ENCODE measurements around the gene MYL7.

GRCh38 chr7:44093102-44093641 lies 48.0 kb downstream of the MYL7 start:
- TF ChIP-seq CTCF (IDR thresholded peaks at IDR 0.05), result no peak
- no peak for TF ChIP-seq JUND (IDR thresholded peaks at IDR 0.05)
- TF ChIP-seq MAX (IDR thresholded peaks at IDR 0.05; ENCODE audit: low read depth), result no peak
